HCT116 (cell line): ENCODE measurements around the gene ABTB1. TPM values are rescaled to one million over a fixed set of nuclear protein-coding genes. Genes with fewer than 3 reads are reported as not detected.

Source experiments
- ATAC-seq: fragments of 200-7000 bp; cut with Tn5 transposase; 2 replicates; pipeline ENCODE4 v1.9.1; 2020; ENCODE audit warnings: mild to moderate bottlenecking, moderate library complexity
- BruUV-seq: library from RNA; stranded (reverse); fragments of 400-500 nt; replicated peaks from 2 replicates; lab custom pipeline; 2021; lab: Mats Ljungman, UMichigan
- CTCF ChIA-PET: fragments of 300-600 bp; sonication (Branson Sonifier 250); formaldehyde crosslinking; loops from one replicate; lab custom pipeline; 2021; ENCODE audit warnings: antibody characterized with exemption; lab: Charles Lee
- POLR2A ChIA-PET: fragments of 300-600, 350-600 bp; sonication (Branson Sonifier 250); formaldehyde crosslinking; loops from one replicate; lab custom pipeline; 2021; ENCODE audit warnings: antibody characterized with exemption; lab: Charles Lee
- RAD21 ChIA-PET, 2 experiments: fragments of 300-600 bp; sonication (Branson Sonifier 250); formaldehyde crosslinking; loops; one replicate each; lab custom pipeline; 2023; ENCODE audit warnings: low total read pairs in 2 of 2; ENCODE audit not compliant: uncharacterized antibody in 2 of 2, unreplicated experiment in 2 of 2, low non-redundant PET in 1 of 2; lab: Charles Lee
- DNase-seq: peaks from one replicate; pipeline ENCODE4 v3.0.0-alpha.2; 2010; ENCODE audit warnings: low read depth, low spot score
- H2AFZ ChIP-seq: fragments of 200-600 bp; shearing (Covaris generic), sonication (generic); 2 replicates; pipeline ENCODE4 v1.6.1; 2017; ENCODE audit warnings: low read depth, mixed run types, mixed read lengths, antibody characterized with exemption, low read length; ENCODE audit not compliant: poor library complexity, severe bottlenecking
- H3K27ac ChIP-seq: 2 replicates; pipeline ENCODE4 v1.5.1; 2012; ENCODE audit warnings: low read depth, low read length
- H3K27me3 ChIP-seq: fragments of 200-600 bp; sonication (generic); 2 replicates; pipeline ENCODE4 v1.6.1; 2016; ENCODE audit warnings: mixed run types, low read length, mixed read lengths; ENCODE audit not compliant: insufficient read depth
- H3K36me3 ChIP-seq, 2 experiments: fragments of 200-500 bp in 1 of 2; fragments of 200-600 bp in 1 of 2; sonication (Bioruptor generic) in 1 of 2; sonication (generic) in 1 of 2; 2 replicates each; pipeline versions ENCODE4 v1.5.1 to v1.6.1; 2014 to 2016; ENCODE audit warnings: low read length in 2 of 2, inconsistent platforms in 1 of 2, mixed read lengths in 1 of 2, mixed run types in 1 of 2; ENCODE audit not compliant: insufficient read depth in 2 of 2, control insufficient read depth in 1 of 2
- H3K4me1 ChIP-seq, 2 experiments: fragments of 200-600 bp in 1 of 2; sonication (generic) in 1 of 2; 2 replicates each; pipeline versions ENCODE4 v1.5.1 to v1.6.1; 2012 to 2017; ENCODE audit warnings: low read length in 2 of 2, inconsistent platforms in 1 of 2, mild to moderate bottlenecking in 1 of 2, mixed read lengths in 1 of 2, mixed run types in 1 of 2, moderate library complexity in 1 of 2; ENCODE audit not compliant: insufficient read depth in 2 of 2, control insufficient read depth in 1 of 2
- H3K4me2 ChIP-seq: fragments of 200-600 bp; sonication (generic); 2 replicates; pipeline ENCODE4 v1.6.1; 2017; ENCODE audit warnings: mixed run types, low read length, mixed read lengths
- H3K4me3 ChIP-seq, 2 experiments: fragments of 200-600 bp in 1 of 2; sonication (generic) in 1 of 2; replicated peaks in 1 of 2; 2 replicates each; pipeline ENCODE4 v1.5.1; 2011 to 2016; ENCODE audit warnings: low read length in 2 of 2, control low read depth in 1 of 2, low read depth in 1 of 2, mild to moderate bottlenecking in 1 of 2, mixed read lengths in 1 of 2, mixed run types in 1 of 2
- H3K79me2 ChIP-seq: fragments of 200-600 bp; sonication (generic); 2 replicates; pipeline ENCODE4 v1.6.1; 2017; ENCODE audit warnings: mild to moderate bottlenecking, mixed run types, low read length, moderate library complexity, mixed read lengths; ENCODE audit not compliant: insufficient read depth
- H3K9ac ChIP-seq: fragments of 200-600 bp; sonication (generic); 2 replicates; pipeline ENCODE4 v1.6.1; 2016; ENCODE audit warnings: low read length, mixed read lengths
- H3K9me2 ChIP-seq: fragments of 200-600 bp; sonication (generic), shearing (Covaris generic); 2 replicates; pipeline ENCODE4 v1.6.1; 2017; ENCODE audit warnings: mixed run types, mild to moderate bottlenecking, moderate library complexity; ENCODE audit not compliant: insufficient read depth
- H3K9me3 ChIP-seq, 2 experiments: fragments of 200-500 bp in 1 of 2; fragments of 200-600 bp in 1 of 2; sonication (Bioruptor generic) in 1 of 2; sonication (generic) in 1 of 2; 2 replicates each; pipeline ENCODE4 v1.6.1; 2014 to 2017; ENCODE audit warnings: low read length in 2 of 2, mixed read lengths in 2 of 2, inconsistent platforms in 1 of 2, low read depth in 1 of 2, mild to moderate bottlenecking in 1 of 2, mixed run types in 1 of 2, moderate library complexity in 1 of 2; ENCODE audit not compliant: control insufficient read depth in 1 of 2, insufficient read depth in 1 of 2
- H4K20me1 ChIP-seq: fragments of 200-600 bp; sonication (generic), shearing (Covaris generic); 2 replicates; pipeline ENCODE4 v1.6.1; 2017; ENCODE audit warnings: mixed run types, mild to moderate bottlenecking, moderate library complexity; ENCODE audit not compliant: insufficient read depth
- CBX3 ChIP-seq: IDR thresholded peaks from 2 replicates; pipeline ENCODE4 v1.6.1; 2012; ENCODE audit warnings: low read depth
- CEBPB ChIP-seq: IDR thresholded peaks from 2 replicates; pipeline ENCODE4 v1.6.1; 2012; ENCODE audit warnings: low read depth
- EGR1 ChIP-seq: IDR thresholded peaks from 2 replicates; pipeline ENCODE4 v1.6.1; 2012; ENCODE audit warnings: low read depth
- ELF1 ChIP-seq: IDR thresholded peaks from 2 replicates; pipeline ENCODE4 v1.6.1; 2012; ENCODE audit warnings: low read depth, borderline replicate concordance
- EZH2 ChIP-seq: fragments of 200-600 bp; sonication (generic); IDR thresholded peaks from 2 replicates; pipeline ENCODE4 v1.6.1; 2017; ENCODE audit warnings: antibody characterized with exemption, mixed run types
- EZH2phosphoT487 ChIP-seq: fragments of 200-600 bp; IDR thresholded peaks from 2 replicates; pipeline ENCODE4 v1.6.1; 2018; ENCODE audit warnings: antibody characterized with exemption, borderline replicate concordance
- FOSL1 ChIP-seq: IDR thresholded peaks from 2 replicates; pipeline ENCODE4 v1.6.1; 2012; ENCODE audit warnings: low read depth
- JUND ChIP-seq: IDR thresholded peaks from 2 replicates; pipeline ENCODE4 v1.6.1; 2012
- MAX ChIP-seq: IDR thresholded peaks from 2 replicates; pipeline ENCODE4 v1.6.1; 2012
- POLR2A ChIP-seq: IDR thresholded peaks from 2 replicates; pipeline ENCODE4 v1.7.0; 2011; ENCODE audit warnings: borderline replicate concordance; ENCODE audit not compliant: insufficient read depth, insufficient read length; ENCODE audit errors: extremely low read depth
- POLR2AphosphoS5 ChIP-seq: IDR thresholded peaks from 2 replicates; pipeline ENCODE4 v1.6.1; 2011; ENCODE audit warnings: mild to moderate bottlenecking, low read depth, low read length, moderate library complexity
- RAD21 ChIP-seq: IDR thresholded peaks from 2 replicates; pipeline ENCODE4 v1.6.1; 2012; ENCODE audit warnings: low read depth, mild to moderate bottlenecking
- REST ChIP-seq: IDR thresholded peaks from 2 replicates; pipeline ENCODE4 v1.6.1; 2012; ENCODE audit warnings: low read depth
- SIN3A ChIP-seq: IDR thresholded peaks from 2 replicates; pipeline ENCODE4 v1.6.1; 2012; ENCODE audit warnings: low read depth
- TCF7L2 ChIP-seq: IDR thresholded peaks from 2 replicates; pipeline ENCODE4 v1.7.0; 2011; ENCODE audit warnings: borderline replicate concordance, inconsistent platforms; ENCODE audit not compliant: insufficient read depth, insufficient read length; ENCODE audit errors: extremely low read depth
- YY1 ChIP-seq: IDR thresholded peaks from 2 replicates; pipeline ENCODE4 v1.6.1; 2011; ENCODE audit warnings: low read length, low read depth, moderate library complexity, mild to moderate bottlenecking; ENCODE audit not compliant: insufficient replicate concordance; ENCODE audit errors: extremely low read depth
- ZBTB33 ChIP-seq: IDR thresholded peaks from 2 replicates; pipeline ENCODE4 v1.6.1; 2011; ENCODE audit warnings: mild to moderate bottlenecking, low read length, moderate library complexity; ENCODE audit not compliant: insufficient replicate concordance; ENCODE audit errors: extremely low read depth
- ZFX ChIP-seq: fragments of 450-650 bp; IDR thresholded peaks from 2 replicates; pipeline ENCODE4 v1.6.1; 2017
- ZNF274 ChIP-seq: fragments of 200-500 bp; sonication (Bioruptor generic); IDR thresholded peaks from 2 replicates; pipeline ENCODE4 v1.6.1; 2014; ENCODE audit warnings: mild to moderate bottlenecking, low read depth, low read length, inconsistent platforms
- intact Hi-C: fragments of 100-400 bp; cut with micrococcal nuclease; formaldehyde crosslinking; loops from 2 replicates; pipeline ENCODE4 v1.10.0; 2022
- total RNA-seq: library from RNA; stranded (reverse); gene quantifications from one replicate; pipeline ENCODE4 v1.2.1, GENCODE V29; 2021; ENCODE audit not compliant: unreplicated experiment

The ABTB1 gene
- total RNA-seq, 1 experiment from 2014 or later = 19.4 TPM

GRCh38 chr3:127688022-127688415 lies 15.3 kb downstream of the ABTB1 start:
- intact Hi-C loops = no loop called here
- no peak for DNase-seq
- POLR2A ChIA-PET = no interaction called here
- no peaks in the 10 kb centered on the region for H4K20me1 ChIP-seq
- no peaks in the 10 kb centered on the region for H3K9me3 ChIP-seq
- no peak overlapping the region for H2AFZ ChIP-seq
- H3K9ac ChIP-seq = no peak overlapping the region
- peaks cover 13 to 36% of the 10 kb centered on the region in 2 experiments for H3K4me1 ChIP-seq
- H3K36me3 ChIP-seq = no peaks in the 10 kb centered on the region
- no peak overlapping the region for H3K4me3 ChIP-seq
- H3K9me2 ChIP-seq = no peaks in the 10 kb centered on the region
- RAD21 ChIA-PET = no interaction called here
- ATAC-seq = no peak
- no peak for TF ChIP-seq POLR2A
- no peak for TF ChIP-seq RAD21
- no peak for TF ChIP-seq ZFX
- no peak for TF ChIP-seq CEBPB
- TF ChIP-seq ZBTB33 = no peak
- no peak for TF ChIP-seq EZH2phosphoT487
- no peak for TF ChIP-seq POLR2AphosphoS5
- TF ChIP-seq JUND = no peak
- no peak for TF ChIP-seq EZH2
- no peak for TF ChIP-seq EGR1
- no peak for TF ChIP-seq TCF7L2
- TF ChIP-seq MAX = no peak
- TF ChIP-seq CBX3 = no peak
- TF ChIP-seq ZNF274 = no peak
- no peak for TF ChIP-seq REST
- no peak for TF ChIP-seq SIN3A
- no peak for TF ChIP-seq ELF1
- TF ChIP-seq YY1 = no peak
- no peak for TF ChIP-seq FOSL1
- TF ChIP-seq, all 23 proteins: peak for 0
- Histone ChIP-seq H3K79me2 (no peaks in the 10 kb centered on the region), H3K27me3 (no peaks in the 10 kb centered on the region), H3K4me2 (no peak overlapping the region), H3K27ac (no peak overlapping the region)
- CTCF ChIA-PET = no interaction called here
- no TSS peak for BruUV-seq
